H1 (cell line): ENCODE results near the gene NEU4.

ENCODE experiments used
- BCL11A ChIP-seq, 2 experiments: IDR thresholded peaks; one replicate each; pipeline ENCODE4 v1.6.1; 2011; ENCODE audit warnings: low read depth in 2 of 2, low read length in 2 of 2, mild to moderate bottlenecking in 2 of 2
- CTCF ChIP-seq, 3 experiments: IDR thresholded peaks; 1 replicate in 2 of 3; 2 replicates in 1 of 3; pipeline versions ENCODE4 v1.5.1 to v1.6.1; 2011; ENCODE audit warnings: low read length in 3 of 3, mild to moderate bottlenecking in 3 of 3, inconsistent platforms in 2 of 3, low read depth in 1 of 3, moderate library complexity in 1 of 3; ENCODE audit not compliant: insufficient read depth in 1 of 3; ENCODE audit errors: control extremely low read depth in 1 of 3
- KDM1A ChIP-seq: fragments of 200-600, 300-600 bp; sonication (generic); IDR thresholded peaks from 2 replicates; pipeline ENCODE4 v1.7.1; 2016; ENCODE audit warnings: mild to moderate bottlenecking, low read length, borderline replicate concordance
- MAFK ChIP-seq: IDR thresholded peaks from 2 replicates; pipeline ENCODE4 v1.6.1; 2012; ENCODE audit warnings: low read depth, mild to moderate bottlenecking, improper control_type of control experiment, low read length
- MAX ChIP-seq: IDR thresholded peaks from 2 replicates; pipeline ENCODE4 v1.6.1; 2012; ENCODE audit warnings: inconsistent platforms
- NRF1 ChIP-seq: IDR thresholded peaks from 2 replicates; pipeline ENCODE4 v1.6.1; 2011; ENCODE audit warnings: mild to moderate bottlenecking, low read depth, low read length, improper control_type of control experiment
- POU5F1 ChIP-seq: IDR thresholded peaks from 2 replicates; pipeline ENCODE4 v1.6.1; 2011; ENCODE audit warnings: low read depth, mild to moderate bottlenecking, low read length, moderate library complexity
- SIN3A ChIP-seq, 2 experiments: IDR thresholded peaks in 1 of 2; conservative IDR thresholded peaks in 1 of 2; 2 replicates each; pipeline ENCODE4 v1.6.1; 2011 to 2012; ENCODE audit warnings: low read length in 2 of 2, improper control_type of control experiment in 1 of 2, low read depth in 1 of 2, mild to moderate bottlenecking in 1 of 2
- SUZ12 ChIP-seq: fragments of 200-600 bp; sonication (generic); IDR thresholded peaks from 2 replicates; pipeline ENCODE4 v1.6.1; 2012; ENCODE audit warnings: mild to moderate bottlenecking, inconsistent platforms, low read length, moderate library complexity, mixed read lengths

- TF ChIP-seq CTCF (IDR thresholded peaks at IDR 0.05; ENCODE audit: control extremely low read depth in 1 of 3, insufficient read depth in 1 of 3, low read depth in 1 of 3, low read length in 3 of 3) = no peak
- no peak for TF ChIP-seq SIN3A (conservative IDR thresholded peaks at IDR 0.05 in 1 of 2, IDR thresholded peaks at IDR 0.05 in 1 of 2; ENCODE audit: low read depth in 1 of 2, low read length in 2 of 2)
- no peak for TF ChIP-seq NRF1
- no peak for TF ChIP-seq POU5F1
- no peak for TF ChIP-seq MAX
- TF ChIP-seq KDM1A = no peak
- TF ChIP-seq SUZ12 = no peak
- no peak for TF ChIP-seq MAFK
- no peak for TF ChIP-seq BCL11A (IDR thresholded peaks at IDR 0.05; ENCODE audit: low read depth in 2 of 2, low read length in 2 of 2)
Measured at GRCh38 chr2:241864168-241864849, 55.3 kb downstream of the NEU4 start.
